Measurements from ENCODE around the gene TTC28. TPM values are rescaled to one million over a fixed set of nuclear protein-coding genes. Genes with fewer than 3 reads are reported as not detected.
A peak's percentile ranks its signal among the peaks of the same experiment; 100 is the strongest.

The TTC28 gene
- total and polyA plus RNA-seq, 8 donors = 2.2 to 18.6 (median 11.5) TPM

GRCh38 chr22:28395920-28396753 is 283.5 kb downstream of the TTC28 start:
- Histone ChIP-seq H3K9me3 (no peaks in the 10 kb centered on the region), H3K36me3 (no peaks in the 10 kb centered on the region), H3K4me1 (peaks cover 0 to 13% (median 10%) of the 10 kb centered on the region in 3 donors), H3K27ac (no peak overlapping the region), H3K27me3 (no peaks in the 10 kb centered on the region), H3K4me3 (no peak overlapping the region)
- intact Hi-C loops (cut with DNase I) = no loop called here
- DNase-seq (no peak), FAIRE-seq (no peak), ATAC-seq (peak in 3 of 4 donors; percentile 65 to 84 (median 76))
- 2 to 7% methylated on average over 2 of the region's 2 CpGs for WGBS, 2 donors
- TF ChIP-seq CTCF (IDR thresholded peaks at IDR 0.05) = no peak

DNA sequence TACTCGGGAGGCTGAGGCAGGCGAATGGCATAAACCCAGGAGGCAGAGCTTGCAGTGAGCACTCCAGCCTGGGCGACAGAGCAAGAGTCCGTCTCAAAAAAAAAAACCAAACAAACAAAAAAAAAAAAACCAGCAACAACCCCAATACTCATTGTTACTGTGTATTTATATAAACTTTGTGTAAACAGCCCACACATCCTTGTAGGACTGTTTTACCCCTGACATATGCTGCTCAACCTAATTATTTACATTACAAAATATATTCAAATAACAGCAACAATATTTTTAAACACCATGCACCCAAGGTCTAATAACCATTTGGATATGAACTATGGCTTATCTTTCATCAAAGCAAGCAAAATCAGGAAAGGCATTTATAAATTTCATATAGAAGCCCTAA is 284.1 kb downstream of the TTC28 start:
- peaks cover 0 to 13% (median 10%) of the 10 kb centered on the region in 3 donors for H3K4me1 ChIP-seq
- DNase-seq (no peak), FAIRE-seq (no peak), ATAC-seq (no peak)
- H3K27ac ChIP-seq = no peak overlapping the region
- TF ChIP-seq CTCF (IDR thresholded peaks at IDR 0.05) = no peak
- H3K4me3 ChIP-seq = no peak overlapping the region
- no peaks in the 10 kb centered on the region for H3K36me3 ChIP-seq
- H3K27me3 ChIP-seq = no peaks in the 10 kb centered on the region
- no peaks in the 10 kb centered on the region for H3K9me3 ChIP-seq
- WGBS, 2 donors = 92 to 99% methylated on average over 4 of the region's 4 CpGs
- intact Hi-C loops (cut with DNase I) = no loop called here

DNA sequence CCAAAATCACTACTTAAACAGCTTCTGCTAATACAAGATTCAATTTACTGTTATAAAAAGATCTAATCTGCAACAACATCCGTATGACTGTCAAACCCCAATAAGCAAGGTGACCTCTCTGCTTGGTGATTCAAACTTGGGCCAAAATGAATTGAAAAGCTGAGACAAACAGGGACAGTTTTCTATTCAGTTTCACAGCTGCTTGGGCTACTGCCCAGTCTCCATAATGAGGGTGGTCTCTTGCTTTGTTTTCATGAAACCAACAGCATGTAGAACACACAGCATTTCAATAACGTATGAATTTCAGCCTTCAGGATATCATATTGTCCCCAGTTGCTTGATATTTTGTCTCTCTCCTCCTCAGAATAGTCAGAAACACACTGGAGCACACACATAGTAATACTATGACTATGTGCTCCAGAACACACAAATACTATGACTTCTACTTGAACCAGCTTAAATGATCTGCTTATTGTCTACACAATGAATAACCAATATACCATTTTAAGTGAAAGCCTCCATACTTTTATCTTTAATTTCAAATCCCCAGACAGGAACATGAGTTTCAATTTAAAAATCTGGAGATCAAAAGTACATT is 285.0 kb downstream of the TTC28 start:
- peaks cover 0 to 13% (median 10%) of the 10 kb centered on the region in 3 donors for H3K4me1 ChIP-seq
- intact Hi-C loops (cut with DNase I) = no loop called here
- H3K36me3 ChIP-seq = no peaks in the 10 kb centered on the region
- H3K27me3 ChIP-seq = no peaks in the 10 kb centered on the region
- TF ChIP-seq CTCF (IDR thresholded peaks at IDR 0.05) = no peak
- DNase-seq (no peak), ATAC-seq (no peak), FAIRE-seq (no peak)
- no peak overlapping the region for H3K4me3 ChIP-seq
- no peaks in the 10 kb centered on the region for H3K9me3 ChIP-seq
- WGBS, 2 donors = 81 to 84% methylated on average over 2 of the region's 2 CpGs
- H3K27ac ChIP-seq = no peak overlapping the region

- DNase-seq = no peak
- H3K9me3 ChIP-seq = no peaks in the 10 kb centered on the region
- intact Hi-C loops (cut with DNase I) = no loop called here
- H3K27ac ChIP-seq = no peak overlapping the region
- 79 to 88% methylated on average over 3 of the region's 3 CpGs for WGBS, 2 donors
- H3K4me1 ChIP-seq = peaks cover 0 to 10% (median 0%) of the 10 kb centered on the region in 3 donors
- no peak overlapping the region for H3K4me3 ChIP-seq
- no peak for ATAC-seq
- H3K36me3 ChIP-seq = no peaks in the 10 kb centered on the region
- H3K27me3 ChIP-seq = no peaks in the 10 kb centered on the region
- no peak for TF ChIP-seq CTCF (IDR thresholded peaks at IDR 0.05)
- no peak for FAIRE-seq
Observed at GRCh38 chr22:28381429-28382167, 298.0 kb downstream of the TTC28 start.
